Mucosa of descending colon (tissue), 3 donors: ENCODE measurements around the gene KLRG1. TPM values are rescaled to one million over a fixed set of nuclear protein-coding genes. Genes with fewer than 3 reads are reported as not detected.

Experiments
- ATAC-seq: fragments of 200-7000 bp; cut with Tn5 transposase; one replicate; pipeline ENCODE4 v1.9.1; 2020; ENCODE audit warnings: mild to moderate bottlenecking, moderate library complexity
- DNase-seq, 3 donors: peaks; one replicate each; pipeline ENCODE4 v3.0.0-alpha.2; 2020
- H3K36me3 ChIP-seq: fragments of 200-600 bp; one replicate; pipeline ENCODE4 v1.8.0; 2021; ENCODE audit warnings: low read depth, mild to moderate bottlenecking
- H3K4me1 ChIP-seq: fragments of 200-600 bp; one replicate; pipeline ENCODE4 v1.8.0; 2021; ENCODE audit warnings: low read depth, mild to moderate bottlenecking
- H3K4me3 ChIP-seq: fragments of 200-600 bp; one replicate; pipeline ENCODE4 v1.8.0; 2021; ENCODE audit warnings: mild to moderate bottlenecking
- H3K9me3 ChIP-seq: fragments of 200-600 bp; one replicate; pipeline ENCODE4 v1.8.0; 2021; ENCODE audit warnings: mild to moderate bottlenecking
- CTCF ChIP-seq: fragments of 200-600 bp; IDR thresholded peaks from one replicate; pipeline ENCODE4 v1.8.0; 2022; ENCODE audit warnings: antibody characterized with exemption, mild to moderate bottlenecking
- intact Hi-C, 2 donors: fragments of 100-400 bp; cut with DNase I in 1 of 2; cut with micrococcal nuclease in 1 of 2; formaldehyde crosslinking; loops; one replicate each; pipeline versions ENCODE4 v1.11.0 to v1.11.1; 2022; cut with DNase I, micrococcal nuclease
- total RNA-seq, 3 donors: library from RNA; stranded (reverse); fragmentation: NEBNext Ultra II Directional in 2 of 3; extraction: Animal tissue kit (Norgen Biotek cat#: 25700) in 2 of 3; gene quantifications; one replicate each; pipeline versions ENCODE4 v1.2.1 to v1.2.4, GENCODE V29; 2021 to 2023
- donor health status: DM: no; HTN: no; CAD: no; lungs with moderate emphysema.
- donor health status: DM: no; HTN: no; CAD: no.
- donor health status: DM: no; HTN: yes; CAD: no.

The KLRG1 gene
- total RNA-seq, 3 donors from 2014 or later, result 1.1 to 4.1 (median 3.0) TPM

GRCh38 chr12:9037431-9037830 lies 48.1 kb downstream of the KLRG1 start:
- ATAC-seq, result no peak
- intact Hi-C loops, result no loop called here
- TF ChIP-seq CTCF, result no peak

GRCh38 chr12:9039397-9039977 lies 50.1 kb downstream of the KLRG1 start:
- DNase-seq (peak in 1 of 3 donors; percentile 30), ATAC-seq (peak; percentile 63)
- Histone ChIP-seq H3K36me3 (no peaks in the 10 kb centered on the region), H3K4me3 (no peak overlapping the region), H3K9me3 (no peaks in the 10 kb centered on the region), H3K4me1 (no peaks in the 10 kb centered on the region)
- intact Hi-C loops, result no loop called here
- peak; percentile 35 for TF ChIP-seq CTCF

More at GRCh38 chr12:9037431-9037830, 48.1 kb downstream of the KLRG1 start:
- H3K36me3 ChIP-seq, result no peaks in the 10 kb centered on the region
- DNase-seq, result no peak
- no peak overlapping the region for H3K4me3 ChIP-seq
- no peaks in the 10 kb centered on the region for H3K4me1 ChIP-seq
- no peaks in the 10 kb centered on the region for H3K9me3 ChIP-seq

GRCh38 chr12:9040484-9041186 lies 51.3 kb downstream of the KLRG1 start:
- Histone ChIP-seq H3K4me3 (no peak overlapping the region), H3K9me3 (no peaks in the 10 kb centered on the region), H3K36me3 (no peaks in the 10 kb centered on the region), H3K4me1 (no peaks in the 10 kb centered on the region)
- DNase-seq, result no peak
- no peak for TF ChIP-seq CTCF
- intact Hi-C loops, result no loop called here
- no peak for ATAC-seq

GRCh38 chr12:9041321-9041720 lies 52.0 kb downstream of the KLRG1 start:
- Histone ChIP-seq H3K9me3 (no peaks in the 10 kb centered on the region), H3K4me1 (no peaks in the 10 kb centered on the region), H3K36me3 (no peaks in the 10 kb centered on the region), H3K4me3 (no peak overlapping the region)
- TF ChIP-seq CTCF, result no peak
- intact Hi-C loops, result no loop called here
- DNase-seq, result no peak
- no peak for ATAC-seq

- Histone ChIP-seq H3K36me3 (no peaks in the 10 kb centered on the region), H3K4me1 (no peaks in the 10 kb centered on the region), H3K4me3 (no peak overlapping the region), H3K9me3 (no peaks in the 10 kb centered on the region)
- DNase-seq, result no peak
- no peak for TF ChIP-seq CTCF
- no peak for ATAC-seq
- intact Hi-C loops, result no loop called here
These were observed 54.4 kb downstream of the KLRG1 start for GRCh38 chr12:9043766-9044165.
